IPS-11a (cell line): Measurements from ENCODE around the gene COA3.

Experiments
- H3K4me3 ChIP-seq: one replicate; pipeline ENCODE4 v1.5.1; 2013; ENCODE audit warnings: low read depth, low read length, control low read depth

COA3 gene

DNA sequence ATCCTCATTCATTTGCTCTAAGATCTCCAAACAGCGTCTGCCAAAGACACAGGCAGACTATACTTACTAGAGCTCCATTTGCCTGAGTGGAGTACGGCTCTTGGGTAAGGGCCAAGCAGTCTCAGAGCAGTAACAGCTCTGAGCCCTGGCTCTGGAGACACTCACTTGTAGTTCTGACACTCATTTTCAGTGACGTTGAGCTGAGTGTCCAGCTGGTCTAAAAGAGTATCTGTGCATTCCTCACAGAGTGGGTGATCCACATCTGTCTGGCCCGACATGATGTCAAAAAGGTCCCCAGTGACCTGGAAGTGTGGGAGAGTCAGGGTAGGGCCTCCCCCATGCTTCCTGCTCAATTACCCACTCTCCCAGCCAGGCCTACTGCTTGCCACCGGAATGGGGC lies 19.9 kb upstream of the COA3 start:
- no peak overlapping the region for H3K4me3 ChIP-seq

DNA sequence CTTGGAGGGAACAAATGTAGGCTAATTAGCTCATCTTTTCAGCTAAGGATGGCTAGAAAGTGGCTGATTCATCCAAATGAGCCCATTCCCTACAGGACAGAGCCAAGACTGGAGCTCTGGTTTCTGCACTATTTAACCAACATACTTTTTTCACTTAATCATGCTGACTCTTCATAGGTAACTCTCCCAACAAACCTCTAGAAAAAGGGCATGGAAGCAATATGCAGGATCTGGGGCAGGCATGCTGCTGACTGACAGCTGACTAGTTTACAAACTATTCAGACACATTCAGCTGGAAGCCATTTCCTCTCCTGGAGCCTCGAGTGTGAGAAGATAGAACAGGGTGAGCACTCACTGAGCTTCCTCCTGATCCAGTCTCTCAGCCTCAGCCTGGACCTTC lies 19.4 kb upstream of the COA3 start:
- H3K4me3 ChIP-seq, result no peak overlapping the region

GRCh38 chr17:42814633-42815399 lies 16.3 kb upstream of the COA3 start:
- H3K4me3 ChIP-seq, result no peak overlapping the region

DNA sequence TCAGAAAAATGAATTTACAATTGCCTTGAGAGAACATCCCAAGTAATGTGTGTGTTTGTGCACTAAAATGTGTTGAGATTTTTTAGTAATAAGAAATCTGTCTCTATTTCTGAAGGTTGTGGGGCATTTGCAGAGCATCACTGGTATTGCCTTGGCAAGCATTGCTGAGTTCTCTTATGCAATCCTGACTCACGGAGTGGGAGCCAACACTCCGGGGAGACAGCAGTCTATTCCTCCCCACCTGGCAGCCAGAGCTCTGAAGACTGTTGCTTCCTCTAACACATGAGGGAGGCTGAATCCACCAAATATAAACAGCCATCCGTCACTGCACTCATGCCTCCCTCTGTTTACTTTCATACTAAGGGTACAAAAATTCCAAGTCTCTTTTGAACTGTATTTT lies 10.7 kb upstream of the COA3 start:
- no peak overlapping the region for H3K4me3 ChIP-seq

- H3K4me3 ChIP-seq, result no peak overlapping the region
Measured at GRCh38 chr17:42806249-42806648, 7.7 kb upstream of the COA3 start.

DNA sequence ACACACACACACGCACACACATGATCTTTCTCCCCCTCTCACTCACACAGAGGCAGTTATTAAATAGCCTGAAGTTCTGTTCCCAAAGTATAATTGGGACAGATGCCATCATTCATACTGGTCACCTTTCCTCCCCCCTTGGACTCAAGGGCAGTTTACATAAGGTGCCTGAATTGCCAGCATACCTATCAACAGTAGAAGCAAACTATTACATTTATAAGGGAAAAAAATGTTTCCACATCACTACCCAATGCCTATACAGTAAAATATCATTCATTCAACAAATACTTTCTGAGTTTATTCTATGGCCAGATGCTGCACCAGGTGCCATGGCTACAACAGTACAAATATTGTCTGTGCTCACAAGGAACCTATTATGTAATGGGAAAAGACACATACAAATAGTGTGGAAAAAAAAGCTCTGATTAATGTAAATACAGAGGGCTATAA lies 6.4 kb upstream of the COA3 start:
- no peak overlapping the region for H3K4me3 ChIP-seq

DNA sequence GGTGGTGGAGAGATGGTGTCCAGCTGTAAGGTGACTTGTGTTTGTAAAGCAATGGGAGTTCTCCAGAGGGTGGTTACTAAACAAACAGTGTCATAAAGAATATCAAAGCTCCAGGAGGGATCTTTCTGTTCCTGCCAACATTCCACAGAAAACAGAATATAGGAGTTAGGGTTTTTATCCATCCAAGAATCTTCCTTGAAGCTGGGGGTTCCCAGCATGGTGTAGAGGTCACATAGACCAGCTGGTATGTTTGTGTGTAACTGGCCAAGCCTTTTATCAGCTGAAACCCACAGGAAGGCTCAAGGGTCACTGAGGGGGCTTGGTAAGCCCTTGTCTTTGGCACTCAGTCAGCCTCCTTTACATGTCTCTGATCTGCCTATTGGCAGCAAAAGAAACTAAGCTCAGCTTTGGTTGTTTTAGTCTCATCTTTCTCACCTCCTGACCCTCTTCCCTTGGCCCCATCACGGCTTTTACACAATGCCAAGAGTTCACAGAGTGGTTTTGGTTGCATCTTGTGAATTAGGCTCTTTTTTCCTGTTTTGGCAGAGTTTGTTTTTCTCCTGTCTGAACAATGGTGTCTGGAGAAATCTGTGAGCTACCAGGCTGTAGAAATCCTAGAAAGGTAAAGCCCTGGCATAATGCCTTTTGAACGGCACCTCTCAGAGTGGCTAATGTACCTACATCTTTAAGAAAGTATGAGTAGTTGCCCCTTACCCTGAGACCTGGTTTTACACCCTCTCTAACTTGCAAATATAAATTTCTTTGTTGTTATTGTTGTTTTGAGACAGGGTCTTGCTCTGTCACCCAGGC lies 4.8 kb upstream of the COA3 start:
- no peak overlapping the region for H3K4me3 ChIP-seq

DNA sequence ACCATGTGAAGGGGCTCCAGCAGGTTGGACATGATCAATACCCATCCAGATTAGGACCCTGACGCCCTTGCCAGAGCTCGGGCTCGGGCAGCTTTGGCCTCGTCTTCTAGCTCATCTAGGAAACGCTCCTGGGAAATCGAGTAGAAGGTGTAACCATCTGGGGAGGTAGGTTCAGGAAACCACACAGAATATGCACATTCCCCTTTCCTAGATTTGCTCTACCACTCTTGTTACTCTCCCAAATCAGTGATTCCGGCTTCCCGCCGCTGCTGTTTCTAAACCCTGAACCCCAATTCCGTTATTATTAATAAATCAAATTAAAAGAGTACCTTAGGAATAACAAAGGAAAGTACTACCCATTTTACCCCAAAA lies 507 bp downstream of the COA3 start:
- H3K4me3 ChIP-seq, result peak overlapping the region; percentile 98

GRCh38 chr17:42797067-42798007 lies 1.2 kb downstream of the COA3 start:
- H3K4me3 ChIP-seq, result peak overlapping the region; percentile 98

DNA sequence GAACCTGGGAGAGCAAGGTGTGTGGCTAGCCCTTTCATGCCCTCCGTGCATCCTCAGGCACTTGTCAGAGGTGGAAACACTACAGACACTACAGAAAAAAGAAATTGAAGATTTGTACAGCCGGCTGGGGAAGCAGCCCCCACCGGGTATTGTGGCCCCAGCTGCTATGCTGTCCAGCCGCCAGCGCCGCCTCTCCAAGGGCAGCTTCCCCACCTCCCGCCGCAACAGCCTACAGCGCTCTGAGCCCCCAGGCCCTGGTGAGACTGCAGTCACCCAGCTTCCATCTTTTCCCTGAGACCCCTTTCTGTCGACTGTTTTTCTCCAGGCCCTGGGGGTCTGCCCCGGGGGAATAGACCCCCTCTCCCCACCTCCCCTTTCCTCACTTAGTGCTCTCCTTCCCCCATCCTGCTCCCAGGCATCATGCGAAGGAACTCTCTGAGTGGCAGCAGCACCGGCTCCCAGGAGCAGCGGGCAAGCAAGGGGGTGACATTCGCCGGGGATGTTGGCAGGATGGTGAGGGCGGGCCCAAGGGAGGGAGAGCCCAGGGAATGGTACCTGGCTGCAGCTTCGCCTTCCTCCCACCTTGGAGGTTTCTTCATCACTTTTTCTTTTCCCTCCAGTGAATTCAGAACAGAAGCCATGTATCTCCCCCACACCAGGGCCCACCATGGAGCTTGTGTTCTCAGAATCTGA lies 2.3 kb downstream of the COA3 start:
- no peak overlapping the region for H3K4me3 ChIP-seq

- H3K4me3 ChIP-seq, result no peak overlapping the region
Measured at GRCh38 chr17:42795465-42795864, 3.0 kb downstream of the COA3 start.

GRCh38 chr17:42795061-42795460 lies 3.4 kb downstream of the COA3 start:
- H3K4me3 ChIP-seq, result no peak overlapping the region

DNA sequence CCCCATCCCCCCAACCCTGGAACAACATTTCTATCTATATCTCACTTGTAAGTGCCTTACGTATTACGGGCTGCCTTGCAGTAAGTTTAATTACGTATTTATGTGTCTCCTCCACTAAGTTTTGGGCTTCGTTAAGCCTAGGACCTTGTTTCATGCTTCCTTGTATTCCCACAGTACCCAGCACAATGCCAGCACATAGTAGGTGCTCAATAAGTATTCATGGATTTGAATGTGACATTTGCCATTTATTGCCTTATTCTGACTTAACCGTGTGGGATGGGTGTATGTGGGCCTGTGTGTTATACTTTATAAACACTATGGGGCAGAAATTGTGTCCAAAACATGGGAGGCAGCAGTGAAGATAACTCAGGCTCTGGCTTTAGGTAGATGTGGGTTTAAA lies 6.0 kb downstream of the COA3 start:
- no peak overlapping the region for H3K4me3 ChIP-seq

GRCh38 chr17:42791948-42792347 lies 6.6 kb downstream of the COA3 start:
- no peak overlapping the region for H3K4me3 ChIP-seq

GRCh38 chr17:42787266-42787665 lies 11.2 kb downstream of the COA3 start:
- H3K4me3 ChIP-seq, result no peak overlapping the region

GRCh38 chr17:42784811-42785592 lies 13.5 kb downstream of the COA3 start:
- H3K4me3 ChIP-seq, result no peak overlapping the region

DNA sequence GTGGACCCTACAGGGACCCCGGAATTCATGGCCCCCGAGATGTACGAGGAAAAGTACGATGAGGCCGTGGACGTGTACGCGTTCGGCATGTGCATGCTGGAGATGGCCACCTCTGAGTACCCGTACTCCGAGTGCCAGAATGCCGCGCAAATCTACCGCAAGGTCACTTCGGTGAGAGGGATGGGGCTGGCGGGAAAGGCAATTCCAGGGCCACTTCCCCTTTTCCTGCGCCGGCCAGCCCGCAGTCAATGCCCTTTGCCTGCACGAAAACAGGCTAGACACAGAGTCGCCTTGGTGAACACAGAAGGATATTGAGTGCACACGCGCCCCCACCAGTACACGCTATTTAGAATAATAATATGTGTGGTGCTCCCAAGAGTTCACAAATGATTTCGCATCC lies 14.1 kb downstream of the COA3 start:
- H3K4me3 ChIP-seq, result no peak overlapping the region

- no peak overlapping the region for H3K4me3 ChIP-seq
Measured at GRCh38 chr17:42783791-42784138, 14.7 kb downstream of the COA3 start.

DNA sequence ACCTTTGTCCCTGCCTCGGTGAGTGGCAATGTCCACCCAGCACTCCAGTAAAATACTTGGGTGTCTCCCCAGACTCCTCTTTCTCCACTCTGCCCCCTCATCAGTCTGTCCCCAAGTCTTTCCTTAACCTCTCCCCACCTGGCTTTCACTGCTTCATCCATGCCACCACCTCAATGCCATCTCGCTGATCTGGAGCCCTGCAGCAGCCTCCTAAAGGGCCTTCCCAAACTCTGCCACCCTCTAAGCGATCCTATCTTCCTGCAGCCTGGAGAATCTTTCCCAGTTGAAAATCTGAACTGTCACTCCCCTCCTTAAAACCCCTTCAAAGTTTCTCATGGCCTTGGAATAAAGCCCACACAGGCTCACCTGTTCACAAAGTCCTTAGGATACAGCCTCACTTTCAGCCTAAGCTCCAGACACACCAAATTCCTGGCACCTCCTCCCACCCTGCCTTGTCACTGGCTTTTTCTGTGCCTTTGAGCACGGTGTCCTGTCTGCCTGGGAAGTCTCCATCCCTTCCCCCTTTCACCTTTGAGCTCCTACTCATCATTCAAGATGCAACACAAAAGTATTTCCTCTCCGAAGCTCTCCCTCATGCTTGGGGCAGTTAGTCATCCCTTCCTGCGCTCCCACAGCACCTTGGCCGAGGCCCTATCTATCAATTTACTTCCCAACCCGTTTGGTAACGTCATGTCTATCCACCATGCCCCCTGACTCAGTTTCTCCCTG lies 15.3 kb downstream of the COA3 start:
- H3K4me3 ChIP-seq, result no peak overlapping the region
